Measurements from ENCODE around the gene GJE1. TPM values are rescaled to one million over a fixed set of nuclear protein-coding genes. Genes with fewer than 3 reads are reported as not detected.

The GJE1 gene
- total RNA-seq, 2 donors from 2014 or later, result not detected

GRCh38 chr6:142173980-142174379 is 41.3 kb downstream of the GJE1 start:
- WGBS, result 95% methylated on average over 3 of the region's 3 CpGs
- intact Hi-C loops (cut with DNase I), result no loop called here
- Histone ChIP-seq H3K4me3 (no peak overlapping the region), H3K27ac (no peak overlapping the region), H3K9me3 (no peaks in the 10 kb centered on the region), H3K36me3 (no peaks in the 10 kb centered on the region), H3K27me3 (replicated peaks; ENCODE audit: insufficient read depth) (no peaks in the 10 kb centered on the region), H3K4me1 (replicated peaks) (no peaks in the 10 kb centered on the region)
- no peak for TF ChIP-seq CTCF (IDR thresholded peaks at IDR 0.05)
- TF ChIP-seq POLR2A (IDR thresholded peaks at IDR 0.05), result no peak
- TF ChIP-seq POLR2AphosphoS5 (IDR thresholded peaks at IDR 0.05), result no peak
- DNase-seq (ENCODE audit: low spot score), result no peak

GRCh38 chr6:142174703-142175102 is 42.0 kb downstream of the GJE1 start:
- Histone ChIP-seq H3K4me3 (no peak overlapping the region), H3K9me3 (no peaks in the 10 kb centered on the region), H3K27me3 (replicated peaks; ENCODE audit: insufficient read depth) (no peaks in the 10 kb centered on the region), H3K4me1 (replicated peaks) (no peaks in the 10 kb centered on the region), H3K27ac (no peak overlapping the region), H3K36me3 (no peaks in the 10 kb centered on the region)
- intact Hi-C loops (cut with DNase I), result no loop called here
- no peak for DNase-seq (ENCODE audit: low spot score)
- WGBS, result 96% methylated on average over 6 of the region's 6 CpGs
- TF ChIP-seq CTCF (IDR thresholded peaks at IDR 0.05) (no peak), POLR2AphosphoS5 (IDR thresholded peaks at IDR 0.05) (no peak), POLR2A (IDR thresholded peaks at IDR 0.05) (no peak)

GRCh38 chr6:142178129-142178528 is 45.4 kb downstream of the GJE1 start:
- H3K27me3 ChIP-seq (replicated peaks; ENCODE audit: insufficient read depth), result no peaks in the 10 kb centered on the region
- H3K4me1 ChIP-seq (replicated peaks), result no peaks in the 10 kb centered on the region
- no peak overlapping the region for H3K4me3 ChIP-seq
- no peaks in the 10 kb centered on the region for H3K36me3 ChIP-seq
- DNase-seq (ENCODE audit: low spot score), result no peak
- H3K27ac ChIP-seq, result no peak overlapping the region
- TF ChIP-seq POLR2A (IDR thresholded peaks at IDR 0.05) (no peak), CTCF (IDR thresholded peaks at IDR 0.05) (no peak), POLR2AphosphoS5 (IDR thresholded peaks at IDR 0.05) (no peak)
- H3K9me3 ChIP-seq, result no peaks in the 10 kb centered on the region
- intact Hi-C loops (cut with DNase I), result no loop called here

GRCh38 chr6:142182004-142182403 is 49.3 kb downstream of the GJE1 start:
- Histone ChIP-seq H3K4me1 (replicated peaks) (no peaks in the 10 kb centered on the region), H3K9me3 (no peaks in the 10 kb centered on the region), H3K4me3 (no peak overlapping the region), H3K36me3 (no peaks in the 10 kb centered on the region), H3K27me3 (replicated peaks; ENCODE audit: insufficient read depth) (no peaks in the 10 kb centered on the region), H3K27ac (no peak overlapping the region)
- DNase-seq (ENCODE audit: low spot score), result no peak
- no peak for TF ChIP-seq CTCF (IDR thresholded peaks at IDR 0.05)
- no peak for TF ChIP-seq POLR2AphosphoS5 (IDR thresholded peaks at IDR 0.05)
- no peak for TF ChIP-seq POLR2A (IDR thresholded peaks at IDR 0.05)
- intact Hi-C loops (cut with DNase I), result no loop called here

- no peak for DNase-seq (ENCODE audit: low spot score)
- TF ChIP-seq CTCF (IDR thresholded peaks at IDR 0.05) (no peak), POLR2A (IDR thresholded peaks at IDR 0.05) (no peak), POLR2AphosphoS5 (IDR thresholded peaks at IDR 0.05) (no peak)
- no peak overlapping the region for H3K27ac ChIP-seq
- intact Hi-C loops (cut with DNase I), result no loop called here
- no peaks in the 10 kb centered on the region for H3K4me1 ChIP-seq (replicated peaks)
- WGBS, result 97% methylated on average over 1 of the region's 1 CpG
- no peaks in the 10 kb centered on the region for H3K27me3 ChIP-seq (replicated peaks; ENCODE audit: insufficient read depth)
- H3K36me3 ChIP-seq, result no peaks in the 10 kb centered on the region
- no peak overlapping the region for H3K4me3 ChIP-seq
- H3K9me3 ChIP-seq, result no peaks in the 10 kb centered on the region
These were observed 50.6 kb downstream of the GJE1 start for GRCh38 chr6:142183351-142183750.

Measured in prostate gland (tissue), 2 donors.